HCT116 (cell line): ENCODE data around the gene ZNF214. TPM values are rescaled to one million over a fixed set of nuclear protein-coding genes. Genes with fewer than 3 reads are reported as not detected.
A peak's percentile ranks its signal among the peaks of the same experiment; 100 is the strongest.

Experiments
- ATAC-seq: fragments of 200-7000 bp; cut with Tn5 transposase; 2 replicates; pipeline ENCODE4 v1.9.1; 2020; ENCODE audit warnings: mild to moderate bottlenecking, moderate library complexity
- Bru-seq: library from RNA; stranded (reverse); fragments of 400-500 nt; gene quantifications from one replicate; lab custom pipeline; 2021; lab: Mats Ljungman, UMichigan
- BruChase-seq, 2 experiments: library from RNA; stranded (reverse); fragments of 400-500 nt; gene quantifications; one replicate each; lab custom pipeline; 2021; lab: Mats Ljungman, UMichigan
- BruUV-seq: library from RNA; stranded (reverse); fragments of 400-500 nt; replicated peaks from 2 replicates; lab custom pipeline; 2021; lab: Mats Ljungman, UMichigan
- CTCF ChIA-PET: fragments of 300-600 bp; sonication (Branson Sonifier 250); formaldehyde crosslinking; loops from one replicate; lab custom pipeline; 2021; ENCODE audit warnings: antibody characterized with exemption; lab: Charles Lee
- POLR2A ChIA-PET: fragments of 300-600, 350-600 bp; sonication (Branson Sonifier 250); formaldehyde crosslinking; loops from one replicate; lab custom pipeline; 2021; ENCODE audit warnings: antibody characterized with exemption; lab: Charles Lee
- RAD21 ChIA-PET, 2 experiments: fragments of 300-600 bp; sonication (Branson Sonifier 250); formaldehyde crosslinking; loops; one replicate each; lab custom pipeline; 2023; ENCODE audit warnings: low total read pairs in 2 of 2; ENCODE audit not compliant: uncharacterized antibody in 2 of 2, unreplicated experiment in 2 of 2, low non-redundant PET in 1 of 2; lab: Charles Lee
- DNase-seq: peaks from one replicate; pipeline ENCODE4 v3.0.0-alpha.2; 2010; ENCODE audit warnings: low read depth, low spot score
- H2AFZ ChIP-seq: fragments of 200-600 bp; shearing (Covaris generic), sonication (generic); 2 replicates; pipeline ENCODE4 v1.6.1; 2017; ENCODE audit warnings: low read depth, mixed run types, mixed read lengths, antibody characterized with exemption, low read length; ENCODE audit not compliant: poor library complexity, severe bottlenecking
- H3K27ac ChIP-seq: 2 replicates; pipeline ENCODE4 v1.5.1; 2012; ENCODE audit warnings: low read depth, low read length
- H3K27me3 ChIP-seq: fragments of 200-600 bp; sonication (generic); 2 replicates; pipeline ENCODE4 v1.6.1; 2016; ENCODE audit warnings: mixed run types, low read length, mixed read lengths; ENCODE audit not compliant: insufficient read depth
- H3K36me3 ChIP-seq, 2 experiments: fragments of 200-500 bp in 1 of 2; fragments of 200-600 bp in 1 of 2; sonication (Bioruptor generic) in 1 of 2; sonication (generic) in 1 of 2; 2 replicates each; pipeline versions ENCODE4 v1.5.1 to v1.6.1; 2014 to 2016; ENCODE audit warnings: low read length in 2 of 2, inconsistent platforms in 1 of 2, mixed read lengths in 1 of 2, mixed run types in 1 of 2; ENCODE audit not compliant: insufficient read depth in 2 of 2, control insufficient read depth in 1 of 2
- H3K4me1 ChIP-seq, 2 experiments: fragments of 200-600 bp in 1 of 2; sonication (generic) in 1 of 2; 2 replicates each; pipeline versions ENCODE4 v1.5.1 to v1.6.1; 2012 to 2017; ENCODE audit warnings: low read length in 2 of 2, inconsistent platforms in 1 of 2, mild to moderate bottlenecking in 1 of 2, mixed read lengths in 1 of 2, mixed run types in 1 of 2, moderate library complexity in 1 of 2; ENCODE audit not compliant: insufficient read depth in 2 of 2, control insufficient read depth in 1 of 2
- H3K4me2 ChIP-seq: fragments of 200-600 bp; sonication (generic); 2 replicates; pipeline ENCODE4 v1.6.1; 2017; ENCODE audit warnings: mixed run types, low read length, mixed read lengths
- H3K4me3 ChIP-seq, 2 experiments: fragments of 200-600 bp in 1 of 2; sonication (generic) in 1 of 2; replicated peaks in 1 of 2; 2 replicates each; pipeline ENCODE4 v1.5.1; 2011 to 2016; ENCODE audit warnings: low read length in 2 of 2, control low read depth in 1 of 2, low read depth in 1 of 2, mild to moderate bottlenecking in 1 of 2, mixed read lengths in 1 of 2, mixed run types in 1 of 2
- H3K79me2 ChIP-seq: fragments of 200-600 bp; sonication (generic); 2 replicates; pipeline ENCODE4 v1.6.1; 2017; ENCODE audit warnings: mild to moderate bottlenecking, mixed run types, low read length, moderate library complexity, mixed read lengths; ENCODE audit not compliant: insufficient read depth
- H3K9ac ChIP-seq: fragments of 200-600 bp; sonication (generic); 2 replicates; pipeline ENCODE4 v1.6.1; 2016; ENCODE audit warnings: low read length, mixed read lengths
- H3K9me2 ChIP-seq: fragments of 200-600 bp; sonication (generic), shearing (Covaris generic); 2 replicates; pipeline ENCODE4 v1.6.1; 2017; ENCODE audit warnings: mixed run types, mild to moderate bottlenecking, moderate library complexity; ENCODE audit not compliant: insufficient read depth
- H3K9me3 ChIP-seq, 2 experiments: fragments of 200-500 bp in 1 of 2; fragments of 200-600 bp in 1 of 2; sonication (Bioruptor generic) in 1 of 2; sonication (generic) in 1 of 2; 2 replicates each; pipeline ENCODE4 v1.6.1; 2014 to 2017; ENCODE audit warnings: low read length in 2 of 2, mixed read lengths in 2 of 2, inconsistent platforms in 1 of 2, low read depth in 1 of 2, mild to moderate bottlenecking in 1 of 2, mixed run types in 1 of 2, moderate library complexity in 1 of 2; ENCODE audit not compliant: control insufficient read depth in 1 of 2, insufficient read depth in 1 of 2
- H4K20me1 ChIP-seq: fragments of 200-600 bp; sonication (generic), shearing (Covaris generic); 2 replicates; pipeline ENCODE4 v1.6.1; 2017; ENCODE audit warnings: mixed run types, mild to moderate bottlenecking, moderate library complexity; ENCODE audit not compliant: insufficient read depth
- CBX3 ChIP-seq: IDR thresholded peaks from 2 replicates; pipeline ENCODE4 v1.6.1; 2012; ENCODE audit warnings: low read depth
- JUND ChIP-seq: IDR thresholded peaks from 2 replicates; pipeline ENCODE4 v1.6.1; 2012
- POLR2AphosphoS5 ChIP-seq: IDR thresholded peaks from 2 replicates; pipeline ENCODE4 v1.6.1; 2011; ENCODE audit warnings: mild to moderate bottlenecking, low read depth, low read length, moderate library complexity
- YY1 ChIP-seq: IDR thresholded peaks from 2 replicates; pipeline ENCODE4 v1.6.1; 2011; ENCODE audit warnings: low read length, low read depth, moderate library complexity, mild to moderate bottlenecking; ENCODE audit not compliant: insufficient replicate concordance; ENCODE audit errors: extremely low read depth
- ZFX ChIP-seq: fragments of 450-650 bp; IDR thresholded peaks from 2 replicates; pipeline ENCODE4 v1.6.1; 2017
- intact Hi-C: fragments of 100-400 bp; cut with micrococcal nuclease; formaldehyde crosslinking; loops from 2 replicates; pipeline ENCODE4 v1.10.0; 2022
- long read RNA-seq: library from polyadenylated mRNA; unstranded; transcript quantifications from one replicate; pipeline ENCODE4 v2.0.0, GENCODE V29; 2021; ENCODE audit not compliant: unreplicated experiment
- polyA plus RNA-seq: library from polyadenylated mRNA; unstranded; fragments of >200 nt; gene quantifications from 2 replicates; pipeline ENCODE4 v1.2.1, GENCODE V29; 2012; ENCODE audit warnings: missing spikeins
- total RNA-seq: library from RNA; stranded (reverse); gene quantifications from one replicate; pipeline ENCODE4 v1.2.1, GENCODE V29; 2021; ENCODE audit not compliant: unreplicated experiment
- TF ChIP-seq, protein P1 (sequence below): IDR thresholded peaks from 2 replicates; pipeline ENCODE4 v1.6.1; 2012; ENCODE audit warnings: low read depth
- TF ChIP-seq, protein P2 (sequence below): IDR thresholded peaks from 2 replicates; pipeline ENCODE4 v1.6.1; 2012

ZNF214 gene
- total RNA-seq (2.1 TPM), Bru-seq, nascent RNA (percentile 42 among the genes with signal in this experiment), BruChase-seq, experiment 1, labeled RNA remaining after a 6-hour chase (percentile 21 among the genes with signal in this experiment), BruChase-seq, experiment 2, labeled RNA remaining after a 2-hour chase (percentile 42 among the genes with signal in this experiment)
- 0.22 and 0.53 TPM in 2 replicates for polyA plus RNA-seq
- long read RNA-seq, partial matches to known transcripts: 0 of 2 reads
- long read RNA-seq, other reads (novel, unspliced or antisense): 1 of 2 reads

DNA sequence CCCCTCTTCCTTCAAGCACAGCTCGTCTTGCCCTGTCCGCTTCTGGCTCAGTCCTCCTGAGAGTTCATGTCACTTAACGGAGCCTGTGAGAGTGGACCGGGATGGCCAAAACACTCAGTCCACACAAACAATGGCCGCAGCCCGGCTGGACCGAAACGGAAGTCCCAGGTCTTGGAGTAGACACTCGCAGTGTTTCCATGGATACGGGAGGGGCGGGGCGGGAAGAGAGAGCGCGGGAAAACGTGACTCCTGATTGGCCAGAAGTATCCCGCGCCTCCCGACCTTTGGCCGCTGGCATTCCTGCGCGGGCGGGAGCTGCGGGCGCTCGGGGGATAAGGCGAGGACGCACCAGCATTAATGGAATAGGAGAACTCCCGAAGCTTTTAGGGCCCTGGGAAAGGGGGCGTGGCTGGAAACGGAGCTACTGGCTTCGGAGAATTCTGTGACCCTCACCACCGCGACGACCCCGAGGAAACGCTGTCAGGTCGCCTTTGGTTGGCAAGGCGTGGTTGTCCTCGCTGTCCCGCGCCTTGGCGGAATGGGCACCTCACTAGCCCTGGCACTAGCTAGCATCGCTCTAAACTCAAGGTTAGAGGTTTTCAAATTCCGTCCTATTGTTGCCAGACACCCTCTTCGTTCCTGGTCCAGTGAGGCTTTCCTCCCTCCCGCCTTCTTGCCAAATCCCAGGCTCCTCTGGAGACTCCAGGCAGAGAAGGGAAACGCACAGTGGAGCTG lies at the start of gene ZNF214, which contains the start of gene NLRP14:
Gene ZNF214, minus strand, starts transcription at position 164 of the 735 bp plus-strand sequence. CDS start 17,511 bp downstream, outside the sequence.
Gene NLRP14, plus strand, starts transcription at position 297 of the 735 bp plus-strand sequence. CDS start 18,108 bp downstream, outside the sequence.
- POLR2A ChIA-PET: no interaction called here

DNA sequence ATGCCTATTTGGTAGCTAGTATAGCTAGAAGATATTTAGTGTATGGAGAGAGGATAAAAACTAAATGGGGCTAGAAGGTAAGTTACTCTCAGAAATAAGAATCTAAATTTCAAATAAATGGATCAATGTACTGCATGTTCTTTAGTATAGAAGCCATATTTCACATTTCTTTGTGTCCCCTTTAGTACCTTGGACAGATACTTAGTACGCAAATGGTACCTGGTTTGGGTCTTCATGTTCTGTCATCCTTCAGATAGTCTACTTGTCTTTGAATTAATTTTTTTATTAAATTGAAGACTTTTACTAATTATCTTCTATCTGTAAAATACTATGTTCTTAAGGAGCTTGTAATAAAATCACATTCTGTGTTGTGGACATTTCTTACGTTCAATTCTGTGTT lies 42.4 kb upstream of the ZNF214 start:
- intact Hi-C loops: no loop called here
- no peaks in the 10 kb centered on the region for H4K20me1 ChIP-seq
- no peaks in the 10 kb centered on the region for H3K4me1 ChIP-seq
- H3K36me3 ChIP-seq: no peaks in the 10 kb centered on the region
- H3K9me2 ChIP-seq: no peaks in the 10 kb centered on the region
- H3K4me3 ChIP-seq: no peak overlapping the region
- H3K9me3 ChIP-seq: no peaks in the 10 kb centered on the region
- no peak overlapping the region for H3K4me2 ChIP-seq
- CTCF ChIA-PET: no interaction called here
- no peak overlapping the region for H2AFZ ChIP-seq
- no peak overlapping the region for H3K9ac ChIP-seq
- H3K79me2 ChIP-seq: no peaks in the 10 kb centered on the region
- no peak overlapping the region for H3K27ac ChIP-seq
- POLR2A ChIA-PET: no interaction called here
- DNase-seq (no peak), ATAC-seq (no peak)
- no peaks in the 10 kb centered on the region for H3K27me3 ChIP-seq
- TF ChIP-seq, protein P1, sequence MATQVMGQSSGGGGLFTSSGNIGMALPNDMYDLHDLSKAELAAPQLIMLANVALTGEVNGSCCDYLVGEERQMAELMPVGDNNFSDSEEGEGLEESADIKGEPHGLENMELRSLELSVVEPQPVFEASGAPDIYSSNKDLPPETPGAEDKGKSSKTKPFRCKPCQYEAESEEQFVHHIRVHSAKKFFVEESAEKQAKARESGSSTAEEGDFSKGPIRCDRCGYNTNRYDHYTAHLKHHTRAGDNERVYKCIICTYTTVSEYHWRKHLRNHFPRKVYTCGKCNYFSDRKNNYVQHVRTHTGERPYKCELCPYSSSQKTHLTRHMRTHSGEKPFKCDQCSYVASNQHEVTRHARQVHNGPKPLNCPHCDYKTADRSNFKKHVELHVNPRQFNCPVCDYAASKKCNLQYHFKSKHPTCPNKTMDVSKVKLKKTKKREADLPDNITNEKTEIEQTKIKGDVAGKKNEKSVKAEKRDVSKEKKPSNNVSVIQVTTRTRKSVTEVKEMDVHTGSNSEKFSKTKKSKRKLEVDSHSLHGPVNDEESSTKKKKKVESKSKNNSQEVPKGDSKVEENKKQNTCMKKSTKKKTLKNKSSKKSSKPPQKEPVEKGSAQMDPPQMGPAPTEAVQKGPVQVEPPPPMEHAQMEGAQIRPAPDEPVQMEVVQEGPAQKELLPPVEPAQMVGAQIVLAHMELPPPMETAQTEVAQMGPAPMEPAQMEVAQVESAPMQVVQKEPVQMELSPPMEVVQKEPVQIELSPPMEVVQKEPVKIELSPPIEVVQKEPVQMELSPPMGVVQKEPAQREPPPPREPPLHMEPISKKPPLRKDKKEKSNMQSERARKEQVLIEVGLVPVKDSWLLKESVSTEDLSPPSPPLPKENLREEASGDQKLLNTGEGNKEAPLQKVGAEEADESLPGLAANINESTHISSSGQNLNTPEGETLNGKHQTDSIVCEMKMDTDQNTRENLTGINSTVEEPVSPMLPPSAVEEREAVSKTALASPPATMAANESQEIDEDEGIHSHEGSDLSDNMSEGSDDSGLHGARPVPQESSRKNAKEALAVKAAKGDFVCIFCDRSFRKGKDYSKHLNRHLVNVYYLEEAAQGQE: peak; percentile 16
- TF ChIP-seq YY1: no peak
- RAD21 ChIA-PET: no interaction called here
- BruUV-seq: no TSS peak

More for the DNA sequence above, at the start of gene ZNF214, which contains the start of gene NLRP14:
- Histone ChIP-seq H3K4me1 (peaks cover 7 to 21% of the 10 kb centered on the region in 2 experiments), H3K27ac (no peak within 1 kb of the TSS; the same call in 1 of the 2 replicates), H3K9me2 (peaks cover 2% of the 10 kb centered on the region; the same call in 1 of the 2 replicates), H3K9ac (peak within 1 kb of the TSS; percentile 61), H3K9me3 (no peaks in the 10 kb centered on the region), H4K20me1 (no peaks in the 10 kb centered on the region), H3K4me2 (peak within 1 kb of the TSS; percentile 92), H2AFZ (peak within 1 kb of the TSS; percentile 91), H3K4me3 (peak within 1 kb of the TSS; percentile 60 to 79), H3K36me3 (no peaks in the 10 kb centered on the region), H3K27me3 (no peaks in the 10 kb centered on the region), H3K79me2 (no peaks in the 10 kb centered on the region)
- no TSS peak for BruUV-seq
- TF ChIP-seq ZFX (no peak), YY1 (peak; percentile 82), POLR2AphosphoS5 (peak; percentile 67), JUND (no peak), CBX3 (0 out of 2 replicates have a peak, but pooled peaks have one; percentile 53)
- TF ChIP-seq, protein P2, sequence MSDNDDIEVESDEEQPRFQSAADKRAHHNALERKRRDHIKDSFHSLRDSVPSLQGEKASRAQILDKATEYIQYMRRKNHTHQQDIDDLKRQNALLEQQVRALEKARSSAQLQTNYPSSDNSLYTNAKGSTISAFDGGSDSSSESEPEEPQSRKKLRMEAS: peak; percentile 88
- RAD21 ChIA-PET: no interaction called here
- CTCF ChIA-PET: no interaction called here
- ATAC-seq (peak; percentile 97), DNase-seq (peak; percentile 75)
- intact Hi-C loops: no loop called here
